K562 (cell line): Measurements from ENCODE around the gene PSEN1. TPM values are rescaled to one million over a fixed set of nuclear protein-coding genes. Genes with fewer than 3 reads are reported as not detected.

ENCODE experiments used
- ATAC-seq: fragments of 200-7000 bp; cut with Tn5 transposase; 3 replicates; pipeline ENCODE4 v1.9.1; 2020; ENCODE audit warnings: moderate library complexity
- BruUV-seq: library from RNA; stranded (reverse); fragments of 400-500 nt; replicated peaks from 2 replicates; lab custom pipeline; 2021; lab: Mats Ljungman, UMichigan
- CTCF ChIA-PET: fragments of 300-600 bp; formaldehyde crosslinking; extraction: SDS; loops from one replicate; lab custom pipeline; 2021; ENCODE audit warnings: low intra/inter-chr PET ratio; lab: Yijun Ruan, JAX
- POLR2A ChIA-PET: fragments of 300-600, 350-650 bp; sonication (Branson Sonifier 250); formaldehyde crosslinking; extraction: SDS; loops from one replicate; lab custom pipeline; 2021; ENCODE audit warnings: antibody characterized with exemption, inconsistent platforms; lab: Yijun Ruan, JAX
- DNase-seq, 4 experiments: peaks; one replicate each; pipeline versions ENCODE4 v3.0.0 to v3.0.0-alpha.2; 2011 to 2018; ENCODE audit warnings: low spot score in 3 of 4, mixed read lengths in 3 of 4; ENCODE audit errors: extremely low read depth in 1 of 4
- FAIRE-seq: peaks from 2 replicates; lab custom pipeline; 2011; peaks lifted over from hg19 to GRCh38; lab: Jason Lieb, UNC
- H2AFZ ChIP-seq: 2 replicates; pipeline ENCODE4 v1.6.0; 2011; ENCODE audit warnings: low read depth, low read length, control low read depth, inconsistent platforms
- H3K27ac ChIP-seq: fragments of 200-600 bp; 3 replicates; pipeline ENCODE4 v1.8.0; 2011; ENCODE audit warnings: low read depth, mild to moderate bottlenecking, control low read depth, inconsistent platforms, low read length, moderate library complexity, mixed read lengths; ENCODE audit errors: extremely low read depth
- H3K27me3 ChIP-seq, 2 experiments: fragments of 300-600 bp in 1 of 2; 2 replicates in 1 of 2; 3 replicates in 1 of 2; pipeline versions ENCODE4 v1.6.0 to v1.8.0; 2011; ENCODE audit warnings: inconsistent platforms in 2 of 2, low read length in 2 of 2, mild to moderate bottlenecking in 1 of 2, mixed read lengths in 1 of 2, moderate library complexity in 1 of 2; ENCODE audit not compliant: control insufficient read depth in 2 of 2, insufficient read depth in 2 of 2
- H3K36me3 ChIP-seq: fragments of 300-600 bp; 3 replicates; pipeline ENCODE4 v1.8.0; 2011; ENCODE audit warnings: mild to moderate bottlenecking, low read length, inconsistent platforms; ENCODE audit not compliant: control insufficient read depth, insufficient read depth
- H3K4me1 ChIP-seq, 2 experiments: fragments of 200-600 bp in 1 of 2; replicated peaks in 1 of 2; 2 replicates in 1 of 2; 3 replicates in 1 of 2; pipeline versions ENCODE4 v1.5.1 to v1.8.0; 2011; ENCODE audit warnings: inconsistent platforms in 2 of 2, low read length in 2 of 2, mild to moderate bottlenecking in 1 of 2, mixed read lengths in 1 of 2, moderate library complexity in 1 of 2; ENCODE audit not compliant: control insufficient read depth in 2 of 2, insufficient read depth in 2 of 2
- H3K4me2 ChIP-seq: 2 replicates; pipeline ENCODE4 v1.6.1; 2011; ENCODE audit warnings: low read length, control low read depth, inconsistent platforms, mixed read lengths; ENCODE audit not compliant: insufficient read depth
- H3K4me3 ChIP-seq: fragments of 200-600 bp; sonication (generic), shearing (Covaris generic); 2 replicates; pipeline ENCODE4 v1.5.1; 2016; ENCODE audit warnings: control low read depth, inconsistent platforms
- H3K79me2 ChIP-seq: fragments of 200-600 bp; 3 replicates; pipeline ENCODE4 v1.8.0; 2011; ENCODE audit warnings: low read length, inconsistent platforms; ENCODE audit not compliant: control insufficient read depth, insufficient read depth
- H3K9ac ChIP-seq, 2 experiments: 2 replicates each; pipeline versions ENCODE4 v1.6.0 to v1.6.1; 2011; ENCODE audit warnings: low read depth in 2 of 2, low read length in 2 of 2, control low read depth in 1 of 2, inconsistent platforms in 1 of 2, mild to moderate bottlenecking in 1 of 2, mixed read lengths in 1 of 2; ENCODE audit not compliant: insufficient read depth in 1 of 2
- H3K9me1 ChIP-seq: one replicate; pipeline ENCODE4 v1.6.0; 2011; ENCODE audit warnings: inconsistent platforms, mild to moderate bottlenecking, low read length, moderate library complexity; ENCODE audit not compliant: control insufficient read depth, insufficient read depth
- H3K9me3 ChIP-seq: replicated peaks from 2 replicates; pipeline ENCODE4 v1.5.1; 2011; ENCODE audit warnings: low read depth, low read length, inconsistent platforms; ENCODE audit not compliant: control insufficient read depth, insufficient read depth
- H4K20me1 ChIP-seq: replicated peaks from 2 replicates; pipeline ENCODE4 v1.6.1; 2011; ENCODE audit warnings: low read length, inconsistent platforms, mixed read lengths; ENCODE audit not compliant: control insufficient read depth, insufficient read depth
- DDX20 ChIP-seq: fragments of 450-650 bp; IDR thresholded peaks from 2 replicates; pipeline ENCODE4 v1.6.1; 2016; ENCODE audit warnings: missing genetic modification characterization, low read depth, mild to moderate bottlenecking, missing compliant biosample characterization, moderate library complexity
- HDAC1 ChIP-seq, 2 experiments: fragments of 450-650 bp; IDR thresholded peaks; 2 replicates each; pipeline ENCODE4 v1.6.1; 2016 to 2017; ENCODE audit warnings: inconsistent platforms in 1 of 2, mild to moderate bottlenecking in 1 of 2, moderate library complexity in 1 of 2
- HSF4 ChIP-seq: fragments of 250-450 bp; sonication (Bioruptor Pico); IDR thresholded peaks from 2 replicates; pipeline ENCODE4 v2.1.2; 2022; ENCODE audit warnings: mild to moderate bottlenecking, moderate library complexity, borderline replicate concordance
- PHF20 ChIP-seq: fragments of 450-650 bp; IDR thresholded peaks from 2 replicates; pipeline ENCODE4 v1.6.1; 2018; ENCODE audit not compliant: partially characterized antibody
- RAD21 ChIP-seq, 2 experiments: fragments of 250-450 bp in 1 of 2; fragments of 450-650 bp in 1 of 2; sonication (Bioruptor Pico) in 1 of 2; formaldehyde crosslinking in 1 of 2; IDR thresholded peaks in 1 of 2; conservative IDR thresholded peaks in 1 of 2; 2 replicates each; pipeline versions ENCODE4 v1.4.0 to v1.8.0; 2020 to 2022; ENCODE audit warnings: mild to moderate bottlenecking in 2 of 2, moderate library complexity in 1 of 2
- WGBS: fragments of 100-300 bp; shearing (Covaris generic); methylation state at CpG from one replicate; pipeline ENCODE4 v1.1.6; 2016; ENCODE audit warnings: low coverage, mixed read lengths; ENCODE audit not compliant: insufficient coverage; ENCODE audit errors: missing lambda C conversion rate; 5-methylcytosine and 5-hydroxymethylcytosine counted together
- in situ Hi-C: fragments of 300-500 bp; cut with MboI; formaldehyde crosslinking; loops from 4 replicates; pipeline ENCODE4 v1.15.0; 2018; ENCODE audit warnings: inconsistent platforms, mixed read lengths
- intact Hi-C: fragments of 100-400 bp; cut with micrococcal nuclease; formaldehyde crosslinking; loops from 2 replicates; pipeline ENCODE4 v1.14.2; 2022
- polyA plus RNA-seq, 8 experiments: library from polyadenylated mRNA; depleted of rRNA in 4 of 8; stranded (reverse) in 5 of 8; unstranded in 3 of 8; fragments of >200 nt; fragmentation: Nextera tagmentation in 2 of 8; fragmentation: Illumina TruSeq in 1 of 8; extraction: Ambion mirVana in 2 of 8; extraction: Trizol in 1 of 8; gene quantifications; 2 replicates each; pipeline versions ENCODE4 v1.2.1 to v1.2.3, GENCODE V29; 2011 to 2014; ENCODE audit warnings: inconsistent platforms in 1 of 8, missing spikeins in 1 of 8
- total RNA-seq, 7 experiments: library from RNA; depleted of rRNA in 6 of 7; stranded (reverse); fragments of >200 nt in 6 of 7; fragmentation: Illumina TruSeq in 2 of 7; extraction: Trizol in 2 of 7; gene quantifications; 2 replicates each; pipeline versions ENCODE4 v1.2.1 to v1.2.3, GENCODE V29; 2011 to 2021; ENCODE audit warnings: low replicate concordance in 1 of 7
- TF ChIP-seq, protein P1 (sequence below): fragments of 450-650 bp; conservative IDR thresholded peaks from 2 replicates; pipeline ENCODE4 v1.6.1; 2016; ENCODE audit warnings: missing genetic modification characterization, low read depth, mild to moderate bottlenecking, control low read depth, missing compliant biosample characterization
- TF ChIP-seq, protein P2 (sequence below): sonication (generic); formaldehyde crosslinking; IDR thresholded peaks from 2 replicates; pipeline ENCODE4 v1.8.0; 2022; ENCODE audit warnings: missing genetic modification reagents, mild to moderate bottlenecking, moderate library complexity, borderline replicate concordance
- TF ChIP-seq, protein P3 (sequence below): fragments of 250-450 bp; sonication (Bioruptor Pico); IDR thresholded peaks from 2 replicates; pipeline ENCODE4 v1.4.0; 2020; ENCODE audit warnings: borderline replicate concordance
- TF ChIP-seq, protein P4 (sequence below), 2 experiments: fragments of 450-650 bp; IDR thresholded peaks; 2 replicates each; pipeline ENCODE4 v1.6.1; 2016; ENCODE audit warnings: mild to moderate bottlenecking in 2 of 2, borderline replicate concordance in 1 of 2, low read depth in 1 of 2, moderate library complexity in 1 of 2

PSEN1 gene
- total and polyA plus RNA-seq, 9 of the 15 experiments (the other 6 are each of a cell fraction or from before 2014, with no cell fraction given): 6.5 to 25.2 (median 14.3) TPM

DNA sequence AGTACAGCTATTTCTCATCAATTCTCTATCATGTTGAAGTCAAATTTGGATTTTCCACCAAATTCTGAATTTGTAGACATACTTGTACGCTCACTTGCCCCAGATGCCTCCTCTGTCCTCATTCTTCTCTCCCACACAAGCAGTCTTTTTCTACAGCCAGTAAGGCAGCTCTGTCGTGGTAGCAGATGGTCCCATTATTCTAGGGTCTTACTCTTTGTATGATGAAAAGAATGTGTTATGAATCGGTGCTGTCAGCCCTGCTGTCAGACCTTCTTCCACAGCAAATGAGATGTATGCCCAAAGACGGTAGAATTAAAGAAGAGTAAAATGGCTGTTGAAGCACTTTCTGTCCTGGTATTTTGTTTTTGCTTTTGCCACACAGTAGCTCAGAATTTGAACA is 83.8 kb downstream of the PSEN1 start:
- no peaks in the 10 kb centered on the region for H3K27me3 ChIP-seq
- intact Hi-C loops: no loop called here
- H4K20me1 ChIP-seq: no peaks in the 10 kb centered on the region
- no peaks in the 10 kb centered on the region for H3K9me1 ChIP-seq
- DNase-seq (no peak), ATAC-seq (no peak), FAIRE-seq (no peak)
- peaks cover 25% of the 10 kb centered on the region; the same call in 1 of the 3 replicates for H3K36me3 ChIP-seq
- ChIA-PET CTCF (no interaction called here), POLR2A (no interaction called here)
- H3K9me3 ChIP-seq: no peaks in the 10 kb centered on the region
- in situ Hi-C loops: no loop called here
- H3K27ac ChIP-seq: no peak overlapping the region
- H3K4me2 ChIP-seq: no peak overlapping the region
- H3K79me2 ChIP-seq: no peaks in the 10 kb centered on the region
- no peak overlapping the region for H2AFZ ChIP-seq
- no peaks in the 10 kb centered on the region for H3K4me1 ChIP-seq
- H3K9ac ChIP-seq: no peak overlapping the region
- H3K4me3 ChIP-seq: no peak overlapping the region
- BruUV-seq: no TSS peak
- 77% methylated on average over 4 of the region's 4 CpGs for WGBS
- TF ChIP-seq PHF20 (no peak), HSF4 (CRISPR knock-in tag) (no peak), DDX20 (tag) (no peak), HDAC1 (IDR thresholded peaks at IDR 0.05) (no peak), RAD21 (CRISPR knock-in tag; conservative IDR thresholded peaks at IDR 0.05 in 1 of 2, IDR thresholded peaks at IDR 0.05 in 1 of 2) (no peak)
- TF ChIP-seq, protein P1, sequence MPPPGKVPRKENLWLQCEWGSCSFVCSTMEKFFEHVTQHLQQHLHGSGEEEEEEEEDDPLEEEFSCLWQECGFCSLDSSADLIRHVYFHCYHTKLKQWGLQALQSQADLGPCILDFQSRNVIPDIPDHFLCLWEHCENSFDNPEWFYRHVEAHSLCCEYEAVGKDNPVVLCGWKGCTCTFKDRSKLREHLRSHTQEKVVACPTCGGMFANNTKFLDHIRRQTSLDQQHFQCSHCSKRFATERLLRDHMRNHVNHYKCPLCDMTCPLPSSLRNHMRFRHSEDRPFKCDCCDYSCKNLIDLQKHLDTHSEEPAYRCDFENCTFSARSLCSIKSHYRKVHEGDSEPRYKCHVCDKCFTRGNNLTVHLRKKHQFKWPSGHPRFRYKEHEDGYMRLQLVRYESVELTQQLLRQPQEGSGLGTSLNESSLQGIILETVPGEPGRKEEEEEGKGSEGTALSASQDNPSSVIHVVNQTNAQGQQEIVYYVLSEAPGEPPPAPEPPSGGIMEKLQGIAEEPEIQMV (tag): no peak
- TF ChIP-seq, protein P2, sequence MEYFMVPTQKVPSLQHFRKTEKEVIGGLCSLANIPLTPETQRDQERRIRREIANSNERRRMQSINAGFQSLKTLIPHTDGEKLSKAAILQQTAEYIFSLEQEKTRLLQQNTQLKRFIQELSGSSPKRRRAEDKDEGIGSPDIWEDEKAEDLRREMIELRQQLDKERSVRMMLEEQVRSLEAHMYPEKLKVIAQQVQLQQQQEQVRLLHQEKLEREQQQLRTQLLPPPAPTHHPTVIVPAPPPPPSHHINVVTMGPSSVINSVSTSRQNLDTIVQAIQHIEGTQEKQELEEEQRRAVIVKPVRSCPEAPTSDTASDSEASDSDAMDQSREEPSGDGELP (CRISPR knock-in tag): no peak
- TF ChIP-seq, protein P3, sequence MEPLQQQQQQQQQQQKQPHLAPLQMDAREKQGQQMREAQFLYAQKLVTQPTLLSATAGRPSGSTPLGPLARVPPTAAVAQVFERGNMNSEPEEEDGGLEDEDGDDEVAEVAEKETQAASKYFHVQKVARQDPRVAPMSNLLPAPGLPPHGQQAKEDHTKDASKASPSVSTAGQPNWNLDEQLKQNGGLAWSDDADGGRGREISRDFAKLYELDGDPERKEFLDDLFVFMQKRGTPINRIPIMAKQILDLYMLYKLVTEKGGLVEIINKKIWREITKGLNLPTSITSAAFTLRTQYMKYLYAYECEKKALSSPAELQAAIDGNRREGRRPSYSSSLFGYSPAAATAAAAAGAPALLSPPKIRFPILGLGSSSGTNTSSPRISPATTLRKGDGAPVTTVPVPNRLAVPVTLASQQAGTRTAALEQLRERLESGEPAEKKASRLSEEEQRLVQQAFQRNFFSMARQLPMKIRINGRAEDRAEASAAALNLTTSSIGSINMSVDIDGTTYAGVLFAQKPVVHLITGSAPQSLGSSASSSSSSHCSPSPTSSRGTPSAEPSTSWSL (CRISPR knock-in tag): no peak
- TF ChIP-seq, protein P4, sequence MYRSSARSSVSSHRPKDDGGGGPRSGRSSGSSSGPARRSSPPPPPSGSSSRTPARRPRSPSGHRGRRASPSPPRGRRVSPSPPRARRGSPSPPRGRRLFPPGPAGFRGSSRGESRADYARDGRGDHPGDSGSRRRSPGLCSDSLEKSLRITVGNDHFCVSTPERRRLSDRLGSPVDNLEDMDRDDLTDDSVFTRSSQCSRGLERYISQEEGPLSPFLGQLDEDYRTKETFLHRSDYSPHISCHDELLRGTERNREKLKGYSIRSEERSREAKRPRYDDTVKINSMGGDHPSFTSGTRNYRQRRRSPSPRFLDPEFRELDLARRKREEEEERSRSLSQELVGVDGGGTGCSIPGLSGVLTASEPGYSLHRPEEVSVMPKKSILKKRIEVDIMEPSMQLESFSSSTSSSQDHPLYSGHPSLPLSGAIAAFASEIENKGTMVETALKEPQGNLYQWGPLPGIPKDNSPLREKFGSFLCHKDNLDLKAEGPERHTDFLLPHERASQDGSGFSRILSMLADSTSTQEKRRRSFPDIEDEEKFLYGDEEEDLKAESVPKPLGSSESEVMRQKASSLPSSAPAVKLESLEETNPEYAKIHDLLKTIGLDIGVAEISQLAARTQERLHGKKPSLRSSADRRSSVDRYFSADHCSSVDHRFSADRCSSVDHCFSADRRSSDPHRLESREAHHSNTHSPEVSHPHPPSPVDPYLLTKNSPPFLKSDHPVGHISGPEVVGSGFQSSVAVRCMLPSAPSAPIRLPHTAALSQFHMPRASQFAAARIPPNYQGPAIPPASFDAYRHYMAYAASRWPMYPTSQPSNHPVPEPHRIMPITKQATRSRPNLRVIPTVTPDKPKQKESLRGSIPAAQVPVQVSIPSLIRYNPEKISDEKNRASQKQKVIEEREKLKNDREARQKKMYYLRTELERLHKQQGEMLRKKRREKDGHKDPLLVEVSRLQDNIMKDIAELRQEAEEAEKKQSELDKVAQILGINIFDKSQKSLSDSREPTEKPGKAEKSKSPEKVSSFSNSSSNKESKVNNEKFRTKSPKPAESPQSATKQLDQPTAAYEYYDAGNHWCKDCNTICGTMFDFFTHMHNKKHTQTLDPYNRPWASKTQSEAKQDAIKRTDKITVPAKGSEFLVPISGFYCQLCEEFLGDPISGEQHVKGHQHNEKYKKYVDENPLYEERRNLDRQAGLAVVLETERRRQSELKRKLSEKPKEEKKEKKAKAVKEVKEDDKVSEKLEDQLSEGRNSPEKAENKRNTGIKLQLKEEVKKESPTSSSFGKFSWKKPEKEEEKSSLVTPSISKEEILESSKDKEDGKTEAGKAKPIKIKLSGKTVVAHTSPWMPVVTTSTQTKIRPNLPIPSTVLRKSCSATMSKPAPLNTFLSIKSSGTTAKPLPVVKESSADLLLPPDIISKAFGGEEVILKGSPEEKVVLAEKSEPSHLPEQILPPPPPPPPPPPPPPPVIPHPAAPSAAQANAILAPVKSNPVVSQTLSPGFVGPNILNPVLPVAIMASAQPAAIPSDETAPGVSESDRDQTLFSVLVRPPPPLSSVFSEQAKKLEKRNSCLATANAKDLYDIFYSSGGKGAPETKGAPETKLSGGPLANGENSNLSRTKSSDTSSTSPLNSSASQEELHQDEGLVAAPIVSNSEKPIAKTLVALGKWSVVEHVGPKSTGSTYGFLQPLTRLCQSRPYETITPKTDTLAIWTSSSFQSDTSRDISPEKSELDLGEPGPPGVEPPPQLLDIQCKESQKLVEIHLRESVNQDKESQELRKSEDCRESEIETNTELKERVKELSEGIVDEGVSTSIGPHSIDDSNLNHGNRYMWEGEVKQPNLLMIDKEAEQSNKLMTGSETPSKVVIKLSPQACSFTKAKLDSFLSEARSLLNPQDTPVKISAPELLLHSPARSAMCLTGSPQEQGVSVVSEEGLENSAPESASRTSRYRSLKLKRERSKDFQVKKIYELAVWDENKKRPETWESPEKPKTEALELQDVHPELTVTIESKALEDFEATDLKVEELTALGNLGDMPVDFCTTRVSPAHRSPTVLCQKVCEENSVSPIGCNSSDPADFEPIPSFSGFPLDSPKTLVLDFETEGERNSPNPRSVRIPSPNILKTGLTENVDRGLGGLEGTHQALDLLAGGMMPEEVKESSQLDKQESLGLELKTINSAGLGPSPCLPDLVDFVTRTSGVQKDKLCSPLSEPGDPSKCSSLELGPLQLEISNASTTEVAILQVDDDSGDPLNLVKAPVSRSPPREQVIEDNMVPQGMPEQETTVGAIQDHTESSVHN (IDR thresholded peaks at IDR 0.05; ENCODE audit: borderline replicate concordance in 1 of 2, low read depth in 1 of 2): no peak
